Calu3 (cell line): Measurements from ENCODE around the gene OCA2. TPM values are rescaled to one million over a fixed set of nuclear protein-coding genes. Genes with fewer than 3 reads are reported as not detected.

Source experiments
- BruUV-seq: library from RNA; stranded (reverse); fragments of 400-500 nt; replicated peaks from 2 replicates; lab custom pipeline; 2021; lab: Mats Ljungman, UMichigan
- CTCF ChIA-PET: fragments of 300-600 bp; sonication (Branson Sonifier 250); formaldehyde crosslinking; loops from one replicate; lab custom pipeline; 2022; ENCODE audit warnings: antibody characterized with exemption; lab: Charles Lee
- DNase-seq: peaks from one replicate; pipeline ENCODE4 v3.0.0; 2022
- H3K27ac Mint-ChIP-seq: one replicate; pipeline ENCODE4 v1.8.0; 2022; ENCODE audit warnings: mixed read lengths; ENCODE audit not compliant: unreplicated experiment
- H3K27me3 Mint-ChIP-seq: one replicate; pipeline ENCODE4 v1.8.0; 2022; ENCODE audit warnings: mixed read lengths; ENCODE audit not compliant: unreplicated experiment
- H3K36me3 Mint-ChIP-seq: one replicate; pipeline ENCODE4 v1.8.0; 2022; ENCODE audit warnings: mild to moderate bottlenecking, moderate library complexity, mixed read lengths; ENCODE audit not compliant: insufficient read depth, unreplicated experiment
- H3K4me1 Mint-ChIP-seq: one replicate; pipeline ENCODE4 v1.8.0; 2022; ENCODE audit warnings: mild to moderate bottlenecking, low read depth, mixed read lengths; ENCODE audit not compliant: unreplicated experiment
- H3K4me3 Mint-ChIP-seq: one replicate; pipeline ENCODE4 v1.8.0; 2022; ENCODE audit warnings: mild to moderate bottlenecking, low read depth, moderate library complexity, mixed read lengths; ENCODE audit not compliant: unreplicated experiment
- H3K9me3 Mint-ChIP-seq: one replicate; pipeline ENCODE4 v1.8.0; 2022; ENCODE audit warnings: low read depth, mixed read lengths; ENCODE audit not compliant: unreplicated experiment
- intact Hi-C: fragments of 100-400 bp; cut with micrococcal nuclease; formaldehyde crosslinking; loops from one replicate; pipeline ENCODE4 v1.10.0; 2022; ENCODE audit not compliant: unreplicated experiment
- total RNA-seq: library from RNA; stranded (reverse); gene quantifications from 2 replicates; pipeline ENCODE4 v1.2.3, GENCODE V29; 2022
- TF ChIP-seq, protein P1 (sequence below): fragments of 200-600 bp; IDR thresholded peaks from one replicate; pipeline ENCODE4 v1.8.0; 2022; ENCODE audit warnings: antibody characterized with exemption; ENCODE audit not compliant: unreplicated experiment

Gene OCA2
- total RNA-seq, 1 experiment from 2014 or later: not detected

DNA sequence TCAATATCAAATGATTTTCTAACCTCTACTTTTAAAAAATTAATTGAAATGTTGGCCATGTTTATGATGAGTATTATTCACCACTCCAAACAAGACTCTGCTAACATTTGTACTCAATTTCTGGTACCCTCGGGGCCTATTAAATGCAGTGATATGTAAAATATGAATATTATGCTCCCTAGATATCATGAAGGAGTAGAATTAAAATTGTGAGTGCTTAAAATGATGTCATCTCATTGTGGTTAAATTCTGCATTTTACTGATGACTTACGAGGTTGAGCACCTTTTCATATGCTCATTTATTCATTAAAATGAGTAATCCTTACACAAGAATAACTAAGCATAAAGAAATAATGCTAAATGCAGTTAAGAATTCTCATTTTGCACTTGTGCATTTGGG is 159.9 kb downstream of the OCA2 start:
- no peaks in the 10 kb centered on the region for H3K4me1 Mint-ChIP-seq
- no peak overlapping the region for H3K27ac Mint-ChIP-seq
- DNase-seq: no peak
- H3K4me3 Mint-ChIP-seq: no peak overlapping the region
- TF ChIP-seq, protein P1, sequence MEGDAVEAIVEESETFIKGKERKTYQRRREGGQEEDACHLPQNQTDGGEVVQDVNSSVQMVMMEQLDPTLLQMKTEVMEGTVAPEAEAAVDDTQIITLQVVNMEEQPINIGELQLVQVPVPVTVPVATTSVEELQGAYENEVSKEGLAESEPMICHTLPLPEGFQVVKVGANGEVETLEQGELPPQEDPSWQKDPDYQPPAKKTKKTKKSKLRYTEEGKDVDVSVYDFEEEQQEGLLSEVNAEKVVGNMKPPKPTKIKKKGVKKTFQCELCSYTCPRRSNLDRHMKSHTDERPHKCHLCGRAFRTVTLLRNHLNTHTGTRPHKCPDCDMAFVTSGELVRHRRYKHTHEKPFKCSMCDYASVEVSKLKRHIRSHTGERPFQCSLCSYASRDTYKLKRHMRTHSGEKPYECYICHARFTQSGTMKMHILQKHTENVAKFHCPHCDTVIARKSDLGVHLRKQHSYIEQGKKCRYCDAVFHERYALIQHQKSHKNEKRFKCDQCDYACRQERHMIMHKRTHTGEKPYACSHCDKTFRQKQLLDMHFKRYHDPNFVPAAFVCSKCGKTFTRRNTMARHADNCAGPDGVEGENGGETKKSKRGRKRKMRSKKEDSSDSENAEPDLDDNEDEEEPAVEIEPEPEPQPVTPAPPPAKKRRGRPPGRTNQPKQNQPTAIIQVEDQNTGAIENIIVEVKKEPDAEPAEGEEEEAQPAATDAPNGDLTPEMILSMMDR: no peak
- intact Hi-C loops: no loop called here
- no TSS peak for BruUV-seq
- no peaks in the 10 kb centered on the region for H3K27me3 Mint-ChIP-seq
- CTCF ChIA-PET: no interaction called here
- H3K9me3 Mint-ChIP-seq: no peaks in the 10 kb centered on the region
- H3K36me3 Mint-ChIP-seq: no peaks in the 10 kb centered on the region

DNA sequence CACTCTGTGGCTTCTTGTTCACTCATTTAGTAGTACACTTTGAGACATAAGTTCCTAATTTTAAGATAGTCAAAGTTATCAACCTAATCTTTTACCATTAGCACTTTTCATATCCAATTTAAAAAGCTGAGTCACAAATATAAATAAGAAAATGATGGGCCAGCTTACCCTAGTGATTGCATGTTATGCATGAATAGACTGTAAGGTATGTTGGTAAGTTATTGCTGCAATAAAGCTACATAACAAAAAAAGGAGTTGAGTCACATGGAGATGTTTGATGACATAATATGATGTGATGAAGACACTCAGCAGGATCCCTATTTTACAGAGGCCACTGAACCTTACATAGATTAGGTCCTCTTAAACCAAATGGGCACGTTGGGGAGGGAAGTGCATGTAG is 161.3 kb downstream of the OCA2 start:
- CTCF ChIA-PET: no interaction called here
- no peaks in the 10 kb centered on the region for H3K4me1 Mint-ChIP-seq
- intact Hi-C loops: no loop called here
- H3K36me3 Mint-ChIP-seq: no peaks in the 10 kb centered on the region
- no TSS peak for BruUV-seq
- TF ChIP-seq, protein P1: no peak
- no peaks in the 10 kb centered on the region for H3K9me3 Mint-ChIP-seq
- no peaks in the 10 kb centered on the region for H3K27me3 Mint-ChIP-seq
- no peak for DNase-seq
- H3K27ac Mint-ChIP-seq: no peak overlapping the region
- no peak overlapping the region for H3K4me3 Mint-ChIP-seq

DNA sequence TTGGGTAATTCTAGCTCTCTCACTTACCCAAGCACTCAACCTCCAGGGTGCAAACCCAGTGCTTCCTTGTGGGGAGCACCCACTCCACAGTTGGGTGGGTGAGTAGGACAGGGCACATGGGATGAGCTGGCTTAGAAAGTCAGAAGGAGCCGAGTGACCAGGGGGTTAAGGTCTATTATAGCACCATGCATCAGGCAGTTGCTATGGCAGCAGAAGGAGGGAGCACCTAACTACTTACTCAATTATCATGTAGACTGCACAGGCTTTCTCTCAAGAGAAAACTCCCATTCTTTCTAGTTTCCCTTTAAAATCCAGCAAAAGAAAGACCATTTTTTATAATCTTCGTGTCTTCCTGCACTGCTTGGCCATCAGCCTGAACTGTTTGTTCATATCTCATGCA is 163.0 kb downstream of the OCA2 start:
- no peaks in the 10 kb centered on the region for H3K4me1 Mint-ChIP-seq
- H3K4me3 Mint-ChIP-seq: no peak overlapping the region
- H3K9me3 Mint-ChIP-seq: no peaks in the 10 kb centered on the region
- H3K36me3 Mint-ChIP-seq: no peaks in the 10 kb centered on the region
- H3K27ac Mint-ChIP-seq: no peak overlapping the region
- TF ChIP-seq, protein P1: no peak
- no peak for DNase-seq
- intact Hi-C loops: no loop called here
- no peaks in the 10 kb centered on the region for H3K27me3 Mint-ChIP-seq
- CTCF ChIA-PET: no interaction called here
- no TSS peak for BruUV-seq

DNA sequence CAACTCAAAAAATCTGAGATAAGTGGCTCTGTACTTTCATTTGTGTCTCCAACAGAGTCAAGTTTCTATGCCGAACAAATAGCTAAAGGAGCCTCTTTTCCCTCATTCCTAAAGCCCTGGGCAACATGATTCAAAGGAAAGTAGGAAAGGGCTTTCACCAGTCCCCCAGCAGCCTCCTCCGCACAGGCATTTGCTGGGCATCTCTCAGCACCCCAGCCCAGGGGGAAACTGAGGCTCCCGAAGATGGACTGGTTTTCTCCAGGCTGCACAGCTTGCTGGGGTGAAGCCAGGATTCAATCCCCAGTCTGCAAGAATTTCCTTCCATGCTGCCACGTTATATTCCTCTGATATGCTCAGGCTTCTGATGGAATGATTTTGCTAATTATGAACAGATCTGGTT is 163.8 kb downstream of the OCA2 start:
- Mint-ChIP-seq H3K4me1 (no peaks in the 10 kb centered on the region), H3K9me3 (no peaks in the 10 kb centered on the region)
- CTCF ChIA-PET: no interaction called here

More for the DNA sequence above, 163.8 kb downstream of the OCA2 start:
- no peak overlapping the region for H3K4me3 Mint-ChIP-seq
- intact Hi-C loops: no loop called here
- no peaks in the 10 kb centered on the region for H3K36me3 Mint-ChIP-seq
- BruUV-seq: no TSS peak
- H3K27ac Mint-ChIP-seq: no peak overlapping the region
- DNase-seq: no peak
- H3K27me3 Mint-ChIP-seq: no peaks in the 10 kb centered on the region
- TF ChIP-seq, protein P1: no peak
